Fibroblast of mammary gland (primary cell): ENCODE results near the gene COQ9.

Source experiments
- DNase-seq: peaks from one replicate; pipeline ENCODE4 v3.0.0-alpha.2; 2010; ENCODE audit warnings: low read depth
- H3K4me3 ChIP-seq: 2 replicates; pipeline ENCODE4 v1.5.1; 2011; ENCODE audit warnings: low read depth, mild to moderate bottlenecking, low read length, moderate library complexity; ENCODE audit not compliant: control insufficient read depth
- TF ChIP-seq, protein P1 (sequence below): conservative IDR thresholded peaks from 2 replicates; pipeline ENCODE4 v1.5.1; 2011; ENCODE audit warnings: low read depth, low read length, inconsistent platforms; ENCODE audit not compliant: control insufficient read depth, insufficient read depth

COQ9 gene

DNA sequence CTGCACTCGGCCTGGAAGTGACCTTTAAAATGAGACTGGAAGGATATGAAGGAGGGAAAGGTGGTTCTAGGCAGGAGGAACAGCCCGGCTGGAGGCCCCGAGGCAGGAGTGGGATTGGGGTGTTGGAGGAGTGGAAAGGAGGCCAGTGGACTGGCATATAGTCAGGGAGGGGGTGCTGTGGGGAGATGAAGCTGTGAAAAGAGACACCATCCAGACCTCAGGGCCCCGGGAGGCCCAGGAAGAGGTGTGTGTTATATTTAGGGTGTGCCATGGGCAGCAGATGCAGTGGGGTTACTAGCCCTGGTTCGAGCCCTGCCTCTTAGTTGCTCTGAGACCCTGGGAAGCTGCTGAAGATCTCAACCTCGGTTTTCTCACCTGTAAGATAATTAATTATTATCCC is 57.9 kb downstream of the COQ9 start:
- TF ChIP-seq, protein P1, sequence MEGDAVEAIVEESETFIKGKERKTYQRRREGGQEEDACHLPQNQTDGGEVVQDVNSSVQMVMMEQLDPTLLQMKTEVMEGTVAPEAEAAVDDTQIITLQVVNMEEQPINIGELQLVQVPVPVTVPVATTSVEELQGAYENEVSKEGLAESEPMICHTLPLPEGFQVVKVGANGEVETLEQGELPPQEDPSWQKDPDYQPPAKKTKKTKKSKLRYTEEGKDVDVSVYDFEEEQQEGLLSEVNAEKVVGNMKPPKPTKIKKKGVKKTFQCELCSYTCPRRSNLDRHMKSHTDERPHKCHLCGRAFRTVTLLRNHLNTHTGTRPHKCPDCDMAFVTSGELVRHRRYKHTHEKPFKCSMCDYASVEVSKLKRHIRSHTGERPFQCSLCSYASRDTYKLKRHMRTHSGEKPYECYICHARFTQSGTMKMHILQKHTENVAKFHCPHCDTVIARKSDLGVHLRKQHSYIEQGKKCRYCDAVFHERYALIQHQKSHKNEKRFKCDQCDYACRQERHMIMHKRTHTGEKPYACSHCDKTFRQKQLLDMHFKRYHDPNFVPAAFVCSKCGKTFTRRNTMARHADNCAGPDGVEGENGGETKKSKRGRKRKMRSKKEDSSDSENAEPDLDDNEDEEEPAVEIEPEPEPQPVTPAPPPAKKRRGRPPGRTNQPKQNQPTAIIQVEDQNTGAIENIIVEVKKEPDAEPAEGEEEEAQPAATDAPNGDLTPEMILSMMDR: no peak
- no peak overlapping the region for H3K4me3 ChIP-seq
- no peak for DNase-seq

GRCh38 chr16:57507136-57508034 is 60.1 kb downstream of the COQ9 start:
- TF ChIP-seq, protein P1: no peak
- H3K4me3 ChIP-seq: no peak overlapping the region
- DNase-seq: no peak

- TF ChIP-seq, protein P1: no peak
- no peak overlapping the region for H3K4me3 ChIP-seq
- DNase-seq: no peak
Observed at GRCh38 chr16:57508035-57508425, 60.8 kb downstream of the COQ9 start.

- no peak overlapping the region for H3K4me3 ChIP-seq
- no peak for DNase-seq
- TF ChIP-seq, protein P1: no peak
Observed at GRCh38 chr16:57509231-57509923, 62.1 kb downstream of the COQ9 start.

DNA sequence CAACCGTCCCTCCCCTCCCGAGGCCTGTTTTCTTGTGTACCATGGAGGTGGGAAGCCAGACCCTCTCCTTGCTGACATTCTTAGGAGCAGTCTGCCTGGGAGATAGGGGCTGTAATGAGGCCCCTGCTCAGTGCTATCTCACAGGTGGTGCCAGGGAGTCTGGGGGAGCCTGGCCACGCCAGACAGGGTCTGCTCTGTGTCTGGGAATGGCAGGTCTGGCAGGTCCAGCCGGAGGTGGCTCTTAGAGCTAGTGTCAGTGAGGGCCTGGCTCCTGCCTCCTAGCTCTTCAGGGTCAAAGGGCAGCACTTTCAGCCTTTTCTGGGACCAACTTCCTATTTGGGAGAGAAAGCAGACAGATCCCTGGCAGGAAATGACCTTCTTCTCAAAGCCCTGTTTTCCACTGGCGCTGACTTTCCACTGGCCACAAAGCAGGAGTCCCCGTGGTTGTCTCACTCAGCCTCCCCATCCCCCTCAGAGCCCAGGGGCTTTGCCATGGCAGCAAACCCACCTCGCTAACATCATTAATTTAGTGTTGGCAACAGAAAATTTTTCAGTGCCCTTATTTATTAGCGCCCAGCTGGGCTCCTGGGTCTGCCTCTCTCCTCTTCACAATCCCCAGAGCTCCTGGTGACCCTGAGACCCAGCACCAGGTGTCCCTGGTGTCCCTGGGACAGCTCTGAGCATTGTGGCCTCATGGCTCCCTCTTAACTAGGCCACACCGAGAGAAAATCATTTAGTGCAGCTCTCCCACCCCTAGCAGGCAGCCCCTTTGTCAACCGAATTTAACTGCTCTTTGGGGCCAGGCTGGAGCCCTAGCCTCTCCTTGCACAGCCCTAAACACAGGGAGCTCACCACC is 63.0 kb downstream of the COQ9 start:
- TF ChIP-seq, protein P1: no peak
- DNase-seq: no peak

More for the DNA sequence above, 63.0 kb downstream of the COQ9 start:
- no peak overlapping the region for H3K4me3 ChIP-seq
